Measurements from ENCODE around the gene FANCC. TPM values are rescaled to one million over a fixed set of nuclear protein-coding genes. Genes with fewer than 3 reads are reported as not detected.

The FANCC gene
- total RNA-seq, 4 donors from 2014 or later = 3.4 to 12.2 (median 5.6) TPM

GRCh38 chr9:95266649-95267048 is 50.9 kb downstream of the FANCC start:
- no peak for TF ChIP-seq CTCF (IDR thresholded peaks at IDR 0.05; ENCODE audit: low read depth)

- TF ChIP-seq CTCF (IDR thresholded peaks at IDR 0.05; ENCODE audit: low read depth) = no peak
Observed at GRCh38 chr9:95265960-95266359, 51.5 kb downstream of the FANCC start.

GRCh38 chr9:95264954-95265615 is 52.4 kb downstream of the FANCC start:
- no peak for TF ChIP-seq CTCF (IDR thresholded peaks at IDR 0.05; ENCODE audit: low read depth)

GRCh38 chr9:95261890-95262289 is 55.6 kb downstream of the FANCC start:
- no peak for TF ChIP-seq CTCF (IDR thresholded peaks at IDR 0.05; ENCODE audit: low read depth)

GRCh38 chr9:95250462-95251221 is 66.9 kb downstream of the FANCC start:
- no peak for TF ChIP-seq CTCF (IDR thresholded peaks at IDR 0.05; ENCODE audit: low read depth)

- no peak for TF ChIP-seq CTCF (IDR thresholded peaks at IDR 0.05; ENCODE audit: low read depth)
Observed at GRCh38 chr9:95249986-95250385, 67.5 kb downstream of the FANCC start.

- TF ChIP-seq CTCF (IDR thresholded peaks at IDR 0.05; ENCODE audit: low read depth) = no peak
Observed at GRCh38 chr9:95246547-95246946, 71.0 kb downstream of the FANCC start.

All from subcutaneous adipose tissue (tissue), 4 donors.